Stimulated activated naive B cell treated with anti-CD40 and anti-IgM and Interleukin-4, amounts not matched to agents 10 μg/mL and 1 μg/mL and 100 μg/mL, for 72 hours (primary cell): ENCODE results near the gene C12orf60.

Source experiments
- ATAC-seq, 2 donors: fragments of 150-1000 bp; cut with Tn5 transposase; replicated peaks; 2 replicates each; pipeline ENCODE4 v1.10.0; 2021; ENCODE audit warnings: moderate library complexity in 1 of 2
- DNase-seq: peaks from one replicate; pipeline ENCODE4 v3.0.0; 2021
- H3K27ac Mint-ChIP-seq: one replicate; pipeline ENCODE4 v1.8.0; 2022; ENCODE audit warnings: mild to moderate bottlenecking, mixed read lengths
- H3K27me3 Mint-ChIP-seq, 2 donors: one replicate each; pipeline ENCODE4 v1.8.0; 2022; ENCODE audit warnings: mixed read lengths in 2 of 2
- H3K36me3 Mint-ChIP-seq, 2 donors: one replicate each; pipeline ENCODE4 v1.8.0; 2022; ENCODE audit warnings: mixed read lengths in 2 of 2, mild to moderate bottlenecking in 1 of 2
- H3K4me1 Mint-ChIP-seq, 2 donors: one replicate each; pipeline ENCODE4 v1.8.0; 2022; ENCODE audit warnings: mixed read lengths in 2 of 2, mild to moderate bottlenecking in 1 of 2
- H3K4me3 Mint-ChIP-seq, 2 donors: one replicate each; pipeline ENCODE4 v1.8.0; 2022; ENCODE audit warnings: mild to moderate bottlenecking in 2 of 2, mixed read lengths in 2 of 2, moderate library complexity in 1 of 2
- H3K9me3 Mint-ChIP-seq, 2 donors: one replicate each; pipeline ENCODE4 v1.8.0; 2022; ENCODE audit warnings: mixed read lengths in 2 of 2, mild to moderate bottlenecking in 1 of 2

The C12orf60 gene

DNA sequence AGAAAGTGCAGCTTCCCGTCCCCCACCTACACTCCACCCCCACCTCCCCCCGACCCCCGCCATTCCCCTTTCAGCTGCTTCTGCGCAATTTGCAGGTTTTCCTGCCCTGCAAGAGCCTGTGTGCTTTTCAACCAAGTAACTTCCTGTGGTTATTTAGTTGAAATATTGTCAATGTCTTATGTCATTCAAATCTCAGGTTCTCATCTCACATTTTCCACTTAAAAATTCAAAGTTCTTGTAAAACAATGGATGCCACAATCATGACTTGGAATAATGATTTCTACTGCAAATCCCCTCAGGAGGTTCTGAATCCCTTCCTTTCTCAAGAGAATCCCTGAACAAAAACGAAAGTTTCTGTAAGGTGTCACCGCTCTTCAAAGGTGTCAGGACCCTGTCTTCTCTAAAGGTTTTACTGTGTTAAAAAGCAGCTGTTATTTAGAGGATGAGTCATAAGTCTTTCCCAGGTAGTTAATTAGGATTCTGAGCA lies 31.8 kb upstream of the C12orf60 start:
- Mint-ChIP-seq H3K27me3 (peaks cover 0 to 3% of the 10 kb centered on the region in 2 donors), H3K36me3 (peaks cover 33 to 44% of the 10 kb centered on the region in 2 donors), H3K27ac (peak overlapping the region; percentile 99), H3K4me1 (peaks cover 38 to 70% of the 10 kb centered on the region in 2 donors), H3K9me3 (no peaks in the 10 kb centered on the region), H3K4me3 (peak overlapping the region; percentile 75 to 98)
- ATAC-seq (no peak), DNase-seq (no peak)

DNA sequence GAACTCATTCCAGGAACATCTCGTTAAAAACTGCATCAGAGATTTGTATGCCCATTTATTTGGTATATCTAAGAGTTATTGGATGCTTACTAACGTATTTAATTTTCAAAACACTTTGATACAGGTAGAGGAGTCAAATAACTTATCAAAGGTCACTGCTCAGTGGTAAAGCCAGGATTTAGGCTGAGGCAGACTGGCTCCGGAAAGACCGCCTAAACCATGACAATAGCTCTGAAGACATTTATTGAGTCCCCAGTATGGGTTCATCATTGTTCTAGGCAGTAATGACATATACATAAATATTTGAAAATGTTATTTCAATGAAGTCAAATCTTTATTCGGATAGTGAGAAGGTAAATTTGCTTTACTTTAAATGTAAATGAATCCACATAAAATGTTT lies 30.5 kb upstream of the C12orf60 start:
- H3K4me3 Mint-ChIP-seq: no peak overlapping the region
- DNase-seq: no peak
- H3K9me3 Mint-ChIP-seq: no peaks in the 10 kb centered on the region
- ATAC-seq: no peak
- H3K27ac Mint-ChIP-seq: no peak overlapping the region
- peaks cover 21 to 32% of the 10 kb centered on the region in 2 donors for H3K36me3 Mint-ChIP-seq
- peaks cover 32 to 59% of the 10 kb centered on the region in 2 donors for H3K4me1 Mint-ChIP-seq
- H3K27me3 Mint-ChIP-seq: peaks cover 0 to 3% of the 10 kb centered on the region in 2 donors

DNA sequence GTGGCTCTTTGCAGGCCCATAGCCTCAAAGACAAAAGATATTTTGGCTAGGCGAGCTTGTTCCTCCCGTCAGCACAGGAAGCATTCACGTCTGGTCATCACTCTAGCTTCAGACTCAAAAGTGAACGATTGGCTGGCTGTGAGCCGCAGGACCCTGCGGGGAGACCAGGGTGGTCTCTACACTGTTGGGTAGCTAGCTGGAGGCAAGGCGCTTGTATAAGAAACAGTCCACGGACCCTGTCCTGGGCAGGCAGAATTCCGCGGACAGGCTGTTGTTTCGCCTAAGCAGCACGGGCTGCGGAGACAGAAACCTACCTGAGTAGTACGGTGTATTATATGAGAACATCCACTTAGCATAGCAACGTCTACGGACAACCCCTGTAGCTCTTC lies 29.8 kb upstream of the C12orf60 start:
- peaks cover 32 to 57% of the 10 kb centered on the region in 2 donors for H3K4me1 Mint-ChIP-seq
- DNase-seq: no peak

DNA sequence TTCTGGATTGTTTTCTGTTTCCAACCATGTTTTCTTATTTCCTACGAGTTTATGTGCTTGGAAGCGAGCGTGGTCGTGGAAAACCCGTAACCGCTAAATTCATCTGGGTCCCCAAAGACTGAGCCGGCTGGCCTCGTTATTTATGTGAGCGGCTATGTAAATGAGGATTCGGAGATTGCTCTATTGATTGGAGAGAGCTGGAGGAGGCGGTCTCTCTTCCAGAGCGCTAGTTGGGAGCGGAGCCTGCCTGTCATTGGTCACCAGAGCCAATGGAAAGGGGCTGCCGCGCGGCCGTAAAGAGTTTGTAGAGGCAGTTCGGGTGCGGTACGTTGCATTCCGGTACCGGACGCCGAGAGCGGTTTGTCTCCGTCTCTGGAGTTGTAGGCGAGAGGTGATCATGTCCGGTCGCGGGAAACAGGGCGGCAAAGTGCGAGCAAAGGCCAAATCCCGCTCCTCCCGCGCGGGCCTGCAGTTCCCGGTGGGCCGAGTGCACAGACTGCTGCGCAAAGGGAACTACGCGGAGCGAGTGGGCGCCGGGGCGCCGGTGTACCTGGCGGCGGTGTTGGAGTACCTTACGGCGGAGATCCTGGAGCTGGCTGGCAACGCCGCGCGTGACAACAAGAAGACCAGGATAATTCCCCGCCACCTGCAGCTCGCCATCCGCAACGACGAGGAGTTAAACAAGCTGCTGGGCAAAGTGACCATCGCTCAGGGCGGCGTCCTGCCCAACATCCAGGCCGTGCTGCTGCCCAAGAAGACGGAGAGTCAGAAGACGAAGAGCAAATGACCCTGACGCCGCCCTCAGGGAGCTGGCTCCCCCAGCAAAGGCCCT lies 29.2 kb upstream of the C12orf60 start:
- H3K27me3 Mint-ChIP-seq: peaks cover 0 to 3% of the 10 kb centered on the region in 2 donors
- H3K4me1 Mint-ChIP-seq: peaks cover 28 to 51% of the 10 kb centered on the region in 2 donors
- H3K27ac Mint-ChIP-seq: peak overlapping the region; percentile 96
- peaks cover 14 to 23% of the 10 kb centered on the region in 2 donors for H3K36me3 Mint-ChIP-seq
- peak; percentile 91 for DNase-seq
- ATAC-seq: peak; percentile 61 to 68
- no peaks in the 10 kb centered on the region for H3K9me3 Mint-ChIP-seq
- H3K4me3 Mint-ChIP-seq: peak overlapping the region; percentile 95 to 97

More for the DNA sequence above, 29.8 kb upstream of the C12orf60 start:
- ATAC-seq: peak; percentile 6
- H3K4me3 Mint-ChIP-seq: peak overlapping the region; percentile 95 to 97
- peaks cover 20 to 30% of the 10 kb centered on the region in 2 donors for H3K36me3 Mint-ChIP-seq
- H3K27ac Mint-ChIP-seq: peak overlapping the region; percentile 96
- no peaks in the 10 kb centered on the region for H3K9me3 Mint-ChIP-seq
- peaks cover 0 to 3% of the 10 kb centered on the region in 2 donors for H3K27me3 Mint-ChIP-seq

DNA sequence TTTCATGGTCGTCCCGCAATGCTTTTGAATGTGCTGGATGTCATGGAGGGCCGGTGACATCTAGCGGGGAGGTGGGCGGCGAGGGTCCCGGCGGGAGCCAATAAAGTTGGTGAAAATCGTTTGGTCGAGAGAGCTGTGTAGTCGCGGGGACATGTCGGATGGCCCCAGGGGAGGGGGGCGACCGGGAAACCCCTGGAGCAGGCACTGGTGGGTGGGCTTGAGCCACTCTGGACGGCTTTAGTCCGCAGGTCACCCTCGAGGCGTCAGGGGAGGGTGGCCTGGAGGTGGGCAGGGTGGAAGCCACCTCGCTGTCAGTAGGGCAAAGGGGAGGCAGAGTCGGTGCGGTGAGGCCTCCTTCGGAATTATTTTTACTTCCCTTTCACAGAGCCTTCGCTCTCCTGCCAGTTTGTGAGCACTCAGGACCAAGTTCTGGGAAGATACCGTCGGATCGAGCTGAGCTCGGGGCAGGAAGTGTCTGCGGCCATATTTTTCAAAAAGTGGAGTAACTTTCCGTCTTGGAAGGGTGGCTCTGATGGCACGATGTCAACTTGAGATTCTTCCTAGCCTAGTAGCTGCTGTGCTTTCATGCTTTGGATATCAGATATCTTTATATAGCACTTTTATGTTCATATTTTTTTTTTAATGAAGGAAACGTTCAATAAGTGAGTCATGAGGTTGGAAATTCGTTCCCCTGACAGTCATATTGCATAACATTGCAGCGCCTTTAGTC lies 28.4 kb upstream of the C12orf60 start:
- H3K27me3 Mint-ChIP-seq: peaks cover 0 to 3% of the 10 kb centered on the region in 2 donors
- H3K27ac Mint-ChIP-seq: peak overlapping the region; percentile 96
- peaks cover 26 to 45% of the 10 kb centered on the region in 2 donors for H3K4me1 Mint-ChIP-seq
- H3K9me3 Mint-ChIP-seq: no peaks in the 10 kb centered on the region
- H3K36me3 Mint-ChIP-seq: peaks cover 9 to 16% of the 10 kb centered on the region in 2 donors
- ATAC-seq (no peak), DNase-seq (peak; percentile 11)
- H3K4me3 Mint-ChIP-seq: peak overlapping the region; percentile 95 to 97

DNA sequence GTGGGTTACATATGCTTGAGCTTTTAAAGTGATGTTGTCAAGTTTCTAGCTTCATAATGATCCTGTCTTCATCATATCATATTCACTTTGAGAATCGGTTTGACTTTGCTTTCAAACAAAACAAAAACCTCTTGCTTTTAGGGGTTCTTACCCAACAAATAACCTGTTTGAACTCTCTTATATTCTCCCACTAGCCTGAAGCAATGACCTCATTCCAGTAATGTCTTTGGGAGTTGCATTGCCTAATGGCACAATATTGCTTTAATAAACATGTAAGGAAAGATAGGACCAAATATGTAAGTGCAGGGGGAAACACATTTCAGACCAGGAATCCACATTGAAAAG lies 27.9 kb upstream of the C12orf60 start:
- Mint-ChIP-seq H3K9me3 (no peaks in the 10 kb centered on the region), H3K36me3 (peaks cover 8 to 10% of the 10 kb centered on the region in 2 donors), H3K4me1 (peaks cover 26 to 48% of the 10 kb centered on the region in 2 donors), H3K27me3 (peaks cover 0 to 3% of the 10 kb centered on the region in 2 donors), H3K4me3 (peak overlapping the region in 1 of 2 donors; percentile 95), H3K27ac (no peak overlapping the region)
- ATAC-seq (no peak), DNase-seq (no peak)

DNA sequence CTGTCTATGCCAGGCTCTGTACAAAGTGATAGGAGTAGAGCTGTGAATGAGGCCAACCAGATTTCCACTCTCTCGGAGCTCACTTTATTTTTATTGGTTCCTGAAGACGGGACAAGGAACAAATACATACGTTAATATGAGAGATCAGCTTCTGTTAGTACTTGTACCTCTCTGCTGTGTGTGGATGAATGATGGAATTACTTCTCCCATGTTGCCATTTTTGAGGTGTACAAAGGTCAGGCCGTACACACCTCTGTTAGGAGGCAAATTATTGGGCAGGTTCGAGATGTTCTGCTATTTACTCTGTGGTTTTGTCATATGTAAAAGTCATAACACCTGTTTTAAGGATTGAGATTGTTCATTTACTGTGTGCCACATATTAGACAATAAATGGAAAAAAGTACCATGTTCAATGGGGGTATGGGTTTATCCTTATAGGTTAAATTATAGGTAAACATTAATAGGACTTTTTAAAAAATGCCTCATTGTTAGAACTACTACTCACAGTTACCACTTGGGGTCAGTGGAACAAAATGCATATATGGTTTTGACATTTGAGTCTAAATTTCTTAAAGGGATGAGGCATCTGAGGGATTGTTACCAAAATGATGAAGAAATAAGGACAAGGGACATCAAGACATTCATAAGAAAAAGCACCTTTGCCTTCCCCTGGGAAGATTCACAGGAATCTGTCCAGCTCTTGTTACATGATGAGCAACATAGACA lies 27.1 kb upstream of the C12orf60 start:
- Mint-ChIP-seq H3K9me3 (no peaks in the 10 kb centered on the region), H3K4me1 (peaks cover 22 to 42% of the 10 kb centered on the region in 2 donors), H3K4me3 (no peak overlapping the region), H3K36me3 (peaks cover 5% of the 10 kb centered on the region in 2 donors), H3K27me3 (no peaks in the 10 kb centered on the region), H3K27ac (no peak overlapping the region)
- DNase-seq (no peak), ATAC-seq (no peak)

DNA sequence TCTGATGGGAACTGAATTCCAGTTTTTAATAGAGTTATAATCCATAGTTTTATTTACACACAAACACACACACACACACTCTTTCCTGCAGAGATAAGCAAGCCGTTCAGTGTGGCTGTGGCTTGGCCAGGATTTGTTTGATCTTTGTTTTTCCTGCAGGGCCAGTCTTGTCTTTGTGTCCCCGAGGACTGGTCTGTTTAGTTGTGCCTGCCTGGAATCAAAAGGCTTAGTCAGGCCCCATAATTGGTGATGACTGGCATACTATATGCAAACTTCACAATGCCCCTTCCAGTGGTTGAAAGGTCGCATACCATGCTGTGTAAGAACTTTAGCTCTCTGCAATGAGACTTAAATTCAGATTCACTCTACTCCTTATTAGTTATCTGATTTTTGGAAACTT lies 26.2 kb upstream of the C12orf60 start:
- Mint-ChIP-seq H3K27ac (no peak overlapping the region), H3K9me3 (no peaks in the 10 kb centered on the region), H3K4me3 (no peak overlapping the region), H3K36me3 (peaks cover 5% of the 10 kb centered on the region in 2 donors), H3K4me1 (peaks cover 18 to 35% of the 10 kb centered on the region in 2 donors), H3K27me3 (no peaks in the 10 kb centered on the region)
- no peak for DNase-seq
- ATAC-seq: no peak

DNA sequence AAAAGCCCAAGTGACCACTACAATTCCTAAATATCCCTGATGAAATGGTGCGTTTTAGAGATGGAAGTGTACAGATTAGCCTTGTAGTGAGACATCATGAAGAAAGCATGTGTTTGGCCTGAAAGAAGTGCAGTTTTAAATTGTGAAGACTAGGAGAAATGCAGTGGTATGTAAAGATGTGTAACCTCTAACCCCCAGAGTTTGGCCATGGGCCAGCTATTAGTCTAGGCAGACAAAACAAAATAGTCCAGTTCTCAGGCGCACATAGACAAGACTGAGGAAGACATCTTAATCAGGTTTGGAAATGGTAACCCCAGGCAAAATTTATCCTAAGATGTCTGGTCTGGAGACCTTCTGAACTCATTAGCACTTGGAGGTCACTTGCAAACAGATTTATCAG lies 23.6 kb upstream of the C12orf60 start:
- Mint-ChIP-seq H3K9me3 (no peaks in the 10 kb centered on the region), H3K36me3 (peaks cover 6 to 8% of the 10 kb centered on the region in 2 donors), H3K4me1 (peaks cover 15 to 35% of the 10 kb centered on the region in 2 donors), H3K27me3 (no peaks in the 10 kb centered on the region), H3K27ac (no peak overlapping the region), H3K4me3 (no peak overlapping the region)
- no peak for ATAC-seq
- no peak for DNase-seq

DNA sequence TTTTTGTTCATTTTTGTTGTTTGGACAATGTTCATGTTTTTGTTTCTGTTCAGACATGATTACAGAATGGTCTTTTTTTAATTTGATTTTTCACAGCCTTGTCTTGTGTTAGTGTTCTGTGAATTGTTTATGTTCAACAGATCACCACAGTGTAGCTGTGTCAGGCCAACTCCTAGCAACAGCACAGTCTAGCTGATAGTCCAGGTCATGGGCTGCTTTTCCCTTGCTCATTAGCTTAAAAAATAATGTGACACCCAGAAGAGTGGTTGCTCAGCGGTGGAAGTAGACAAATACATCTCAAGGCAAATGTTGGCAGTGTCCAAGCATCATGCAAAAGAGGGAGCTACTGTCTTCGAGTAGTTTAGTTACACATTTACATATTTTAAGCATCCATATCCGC lies 22.6 kb upstream of the C12orf60 start:
- H3K4me3 Mint-ChIP-seq: no peak overlapping the region
- ATAC-seq (no peak), DNase-seq (no peak)
- peaks cover 6 to 11% of the 10 kb centered on the region in 2 donors for H3K36me3 Mint-ChIP-seq
- H3K27ac Mint-ChIP-seq: no peak overlapping the region
- peaks cover 11 to 28% of the 10 kb centered on the region in 2 donors for H3K4me1 Mint-ChIP-seq
- H3K27me3 Mint-ChIP-seq: no peaks in the 10 kb centered on the region
- no peaks in the 10 kb centered on the region for H3K9me3 Mint-ChIP-seq

DNA sequence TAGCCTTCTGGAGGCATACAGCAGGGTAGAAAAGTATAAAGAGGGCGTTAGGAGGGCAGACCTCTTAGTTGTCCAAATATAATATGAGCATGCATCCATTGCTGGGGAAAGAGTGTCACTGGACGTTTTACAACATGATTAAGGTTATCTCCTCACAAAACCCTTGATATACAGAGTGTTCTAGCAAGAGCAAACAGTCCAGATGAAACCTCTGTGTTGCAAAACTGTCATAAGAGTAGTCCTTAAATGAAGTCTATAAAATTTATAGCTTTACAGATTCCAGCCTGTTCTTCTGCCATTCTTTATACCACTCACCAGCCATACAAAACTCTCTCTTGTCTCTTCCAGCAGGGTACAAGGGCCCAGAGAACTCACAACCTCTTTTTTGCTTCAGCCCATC lies 21.9 kb upstream of the C12orf60 start:
- no peak overlapping the region for H3K27ac Mint-ChIP-seq
- H3K27me3 Mint-ChIP-seq: no peaks in the 10 kb centered on the region
- peaks cover 9 to 22% of the 10 kb centered on the region in 2 donors for H3K4me1 Mint-ChIP-seq
- H3K36me3 Mint-ChIP-seq: peaks cover 7 to 11% of the 10 kb centered on the region in 2 donors
- ATAC-seq: no peak
- no peak for DNase-seq
- no peaks in the 10 kb centered on the region for H3K9me3 Mint-ChIP-seq
- H3K4me3 Mint-ChIP-seq: no peak overlapping the region

DNA sequence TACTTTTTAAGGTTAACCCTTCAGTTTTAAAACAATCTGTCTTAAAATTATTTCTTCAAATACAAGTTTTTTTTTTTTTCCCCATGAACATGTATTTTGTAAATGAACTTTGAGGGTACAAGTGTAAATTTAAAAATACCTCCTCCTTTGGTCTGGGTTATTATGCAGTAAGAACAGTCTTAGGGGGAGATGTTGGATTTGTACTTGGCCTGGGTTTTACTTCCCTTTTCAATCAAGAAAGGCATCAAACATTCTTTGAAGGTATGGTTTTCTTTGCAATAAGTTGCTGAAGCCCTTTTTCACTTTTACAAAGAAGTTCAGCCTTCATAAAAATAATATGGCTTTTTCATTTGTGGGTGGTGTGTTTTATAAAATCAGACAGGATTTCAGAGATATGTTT lies 20.7 kb upstream of the C12orf60 start:
- no peaks in the 10 kb centered on the region for H3K27me3 Mint-ChIP-seq

DNA sequence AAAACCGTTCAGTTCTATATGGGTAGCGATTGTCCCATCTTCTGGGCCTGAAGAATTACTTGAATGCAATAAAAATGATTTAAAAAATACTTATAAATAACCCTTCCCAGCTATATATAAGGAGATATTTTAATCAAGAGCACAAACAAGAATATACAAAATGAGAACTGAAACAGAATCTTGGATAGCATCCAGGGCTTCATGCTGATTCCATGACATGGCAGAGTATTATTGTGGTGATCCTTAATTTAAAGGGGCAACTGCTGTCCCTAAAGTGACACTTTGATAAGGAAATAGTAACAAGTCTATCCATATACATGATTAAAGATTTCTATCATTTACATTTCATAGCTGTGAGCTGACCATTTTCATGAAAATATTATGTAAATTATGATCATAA lies 19.0 kb upstream of the C12orf60 start:
- H3K9me3 Mint-ChIP-seq: no peaks in the 10 kb centered on the region
- peaks cover 30 to 33% of the 10 kb centered on the region in 2 donors for H3K36me3 Mint-ChIP-seq

More for the DNA sequence above, 20.7 kb upstream of the C12orf60 start:
- Mint-ChIP-seq H3K4me1 (peaks cover 9 to 22% of the 10 kb centered on the region in 2 donors), H3K9me3 (no peaks in the 10 kb centered on the region), H3K36me3 (peaks cover 17 to 20% of the 10 kb centered on the region in 2 donors), H3K4me3 (no peak overlapping the region), H3K27ac (no peak overlapping the region)
- DNase-seq: no peak
- peak; percentile 38 to 45 for ATAC-seq

DNA sequence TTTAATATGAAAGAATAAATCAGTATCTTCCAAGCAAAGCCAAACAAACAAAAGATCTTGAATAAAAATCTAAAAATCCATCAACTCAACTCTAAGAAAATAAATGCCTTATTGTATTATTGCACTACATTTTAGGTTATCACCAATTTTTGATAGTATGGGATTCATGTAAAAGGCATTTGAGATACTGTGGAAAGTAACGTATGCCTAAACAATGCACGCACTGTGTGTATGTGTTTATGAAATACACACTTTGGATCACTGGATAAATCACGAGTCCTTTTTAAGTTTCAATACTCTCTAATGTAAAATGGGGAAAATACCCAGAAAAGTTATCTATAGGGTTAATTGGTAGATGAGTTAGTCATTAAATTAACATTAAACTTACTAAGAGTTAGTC lies 17.9 kb upstream of the C12orf60 start:
- H3K4me3 Mint-ChIP-seq: no peak overlapping the region
- peaks cover 38 to 41% of the 10 kb centered on the region in 2 donors for H3K36me3 Mint-ChIP-seq
- ATAC-seq (no peak), DNase-seq (no peak)
- no peaks in the 10 kb centered on the region for H3K9me3 Mint-ChIP-seq
- H3K27me3 Mint-ChIP-seq: no peaks in the 10 kb centered on the region
- H3K27ac Mint-ChIP-seq: no peak overlapping the region
- peaks cover 6 to 18% of the 10 kb centered on the region in 2 donors for H3K4me1 Mint-ChIP-seq

More for the DNA sequence above, 19.0 kb upstream of the C12orf60 start:
- Mint-ChIP-seq H3K4me1 (peaks cover 9 to 22% of the 10 kb centered on the region in 2 donors), H3K4me3 (no peak overlapping the region), H3K27me3 (no peaks in the 10 kb centered on the region), H3K27ac (no peak overlapping the region)
- ATAC-seq (no peak), DNase-seq (no peak)
